Parathyroid adenoma (tissue), 2 donors: ENCODE results near the gene PLXNA4.

ENCODE experiments used
- H2AFZ ChIP-seq: fragments of 300-600 bp; sonication (generic); one replicate; pipeline ENCODE4 v1.7.0; 2017; ENCODE audit warnings: antibody characterized with exemption, mild to moderate bottlenecking
- H3K27ac ChIP-seq: fragments of 300-600 bp; sonication (generic); one replicate; pipeline ENCODE4 v1.7.0; 2017
- H3K27me3 ChIP-seq: fragments of 300-600 bp; sonication (generic); one replicate; pipeline ENCODE4 v1.7.0; 2017; ENCODE audit warnings: low read length; ENCODE audit not compliant: control insufficient read depth, insufficient read depth
- H3K36me3 ChIP-seq: fragments of 300-600 bp; sonication (generic); one replicate; pipeline ENCODE4 v1.7.0; 2017; ENCODE audit warnings: low read length; ENCODE audit not compliant: control insufficient read depth, insufficient read depth
- H3K4me1 ChIP-seq: fragments of 300-600 bp; sonication (generic); one replicate; pipeline ENCODE4 v1.7.0; 2017; ENCODE audit warnings: control low read depth
- H3K4me2 ChIP-seq: fragments of 300-600 bp; sonication (generic); one replicate; pipeline ENCODE4 v1.7.0; 2017; ENCODE audit warnings: low read length
- H3K4me3 ChIP-seq: fragments of 300-600 bp; sonication (generic); one replicate; pipeline ENCODE4 v1.7.0; 2017; ENCODE audit warnings: low read depth, low read length
- H3K79me2 ChIP-seq: fragments of 300-600 bp; sonication (generic); one replicate; pipeline ENCODE4 v1.7.0; 2017; ENCODE audit warnings: control low read depth
- H3K9ac ChIP-seq: fragments of 300-600 bp; sonication (generic); one replicate; pipeline ENCODE4 v1.7.0; 2017; ENCODE audit warnings: mild to moderate bottlenecking
- H3K9me3 ChIP-seq: fragments of 300-600 bp; sonication (generic); one replicate; pipeline ENCODE4 v1.7.0; 2017; ENCODE audit warnings: low read length; ENCODE audit not compliant: control insufficient read depth
- CTCF ChIP-seq: fragments of 300-600 bp; sonication (generic); IDR thresholded peaks from one replicate; pipeline ENCODE4 v1.7.0; 2017; ENCODE audit warnings: antibody characterized with exemption, mild to moderate bottlenecking
- donor health status: primary hyperparathyroidism.

Gene PLXNA4

GRCh38 chr7:132257253-132257652, 319.0 kb downstream of the PLXNA4 start:
- Histone ChIP-seq H3K27ac (no peak overlapping the region), H3K27me3 (no peaks in the 10 kb centered on the region)

GRCh38 chr7:132256721-132257212, 319.5 kb downstream of the PLXNA4 start:
- H3K27me3 ChIP-seq: no peaks in the 10 kb centered on the region
- no peak overlapping the region for H3K4me3 ChIP-seq
- H3K4me1 ChIP-seq: peaks cover 10% of the 10 kb centered on the region
- H3K4me2 ChIP-seq: no peak overlapping the region
- H3K9me3 ChIP-seq: no peaks in the 10 kb centered on the region
- no peak overlapping the region for H3K9ac ChIP-seq
- H3K36me3 ChIP-seq: no peaks in the 10 kb centered on the region
- H2AFZ ChIP-seq: no peak overlapping the region
- TF ChIP-seq CTCF: no peak
- H3K27ac ChIP-seq: no peak overlapping the region
- H3K79me2 ChIP-seq: no peaks in the 10 kb centered on the region

More at GRCh38 chr7:132257253-132257652, 319.0 kb downstream of the PLXNA4 start:
- Histone ChIP-seq H3K4me3 (no peak overlapping the region), H3K4me1 (peaks cover 10% of the 10 kb centered on the region), H3K79me2 (no peaks in the 10 kb centered on the region), H3K36me3 (no peaks in the 10 kb centered on the region), H3K9me3 (no peaks in the 10 kb centered on the region), H3K9ac (no peak overlapping the region), H3K4me2 (no peak overlapping the region), H2AFZ (no peak overlapping the region)
- no peak for TF ChIP-seq CTCF

- Histone ChIP-seq H3K4me2 (no peak overlapping the region), H3K27me3 (no peaks in the 10 kb centered on the region), H2AFZ (peak overlapping the region; percentile 59), H3K79me2 (no peaks in the 10 kb centered on the region), H3K36me3 (no peaks in the 10 kb centered on the region), H3K9me3 (no peaks in the 10 kb centered on the region), H3K4me1 (peaks cover 10% of the 10 kb centered on the region), H3K4me3 (no peak overlapping the region), H3K9ac (no peak overlapping the region), H3K27ac (no peak overlapping the region)
- no peak for TF ChIP-seq CTCF
Observed at GRCh38 chr7:132255898-132256297, 320.4 kb downstream of the PLXNA4 start.

GRCh38 chr7:132255115-132255797, 321.0 kb downstream of the PLXNA4 start:
- Histone ChIP-seq H3K27me3 (no peaks in the 10 kb centered on the region), H3K4me1 (peaks cover 10% of the 10 kb centered on the region)

More at GRCh38 chr7:132255115-132255797, 321.0 kb downstream of the PLXNA4 start:
- H3K9ac ChIP-seq: no peak overlapping the region
- no peak overlapping the region for H3K4me3 ChIP-seq
- H3K36me3 ChIP-seq: no peaks in the 10 kb centered on the region
- no peak overlapping the region for H2AFZ ChIP-seq
- no peak overlapping the region for H3K4me2 ChIP-seq
- H3K79me2 ChIP-seq: no peaks in the 10 kb centered on the region
- TF ChIP-seq CTCF: no peak
- no peak overlapping the region for H3K27ac ChIP-seq
- no peaks in the 10 kb centered on the region for H3K9me3 ChIP-seq
